Activated CD4-positive, CD25-positive, alpha-beta regulatory T cell treated with anti-CD3 and anti-CD28 coated beads, Interleukin-2, amount 50 U/mL, for 72 hours (primary cell): ENCODE results near the gene NHLRC4.

Source experiments
- DNase-seq: peaks from one replicate; pipeline ENCODE4 v3.0.0; 2021

The NHLRC4 gene

GRCh38 chr16:531494-532125, 35.2 kb upstream of the NHLRC4 start:
- no peak for DNase-seq

GRCh38 chr16:533391-534123, 33.2 kb upstream of the NHLRC4 start:
- no peak for DNase-seq

- DNase-seq: no peak
Measured at GRCh38 chr16:534135-534534, 32.7 kb upstream of the NHLRC4 start.

GRCh38 chr16:534856-535445, 31.9 kb upstream of the NHLRC4 start:
- no peak for DNase-seq

GRCh38 chr16:535446-536405, 31.1 kb upstream of the NHLRC4 start:
- DNase-seq: no peak

- no peak for DNase-seq
Measured at GRCh38 chr16:536746-537145, 30.1 kb upstream of the NHLRC4 start.

- DNase-seq: no peak
Measured at GRCh38 chr16:537415-538335, 29.1 kb upstream of the NHLRC4 start.

GRCh38 chr16:539901-540530, 26.8 kb upstream of the NHLRC4 start:
- DNase-seq: no peak

GRCh38 chr16:540645-541340, 26.0 kb upstream of the NHLRC4 start:
- no peak for DNase-seq

GRCh38 chr16:543301-544164, 23.3 kb upstream of the NHLRC4 start:
- no peak for DNase-seq

GRCh38 chr16:544517-544916, 22.3 kb upstream of the NHLRC4 start:
- no peak for DNase-seq

GRCh38 chr16:546909-547770, 19.7 kb upstream of the NHLRC4 start:
- DNase-seq: peak; percentile 49

- no peak for DNase-seq
Measured at GRCh38 chr16:548586-548985, 18.2 kb upstream of the NHLRC4 start.

GRCh38 chr16:549544-550263, 17.1 kb upstream of the NHLRC4 start:
- DNase-seq: no peak

GRCh38 chr16:551210-551609, 15.6 kb upstream of the NHLRC4 start:
- no peak for DNase-seq

GRCh38 chr16:552171-552570, 14.6 kb upstream of the NHLRC4 start:
- no peak for DNase-seq

GRCh38 chr16:553601-554296, 13.1 kb upstream of the NHLRC4 start:
- DNase-seq: no peak

GRCh38 chr16:554297-554621, 12.5 kb upstream of the NHLRC4 start:
- no peak for DNase-seq
